Endometrium (tissue), 2 donors: ENCODE results near the gene LARP1B.
A peak's percentile ranks its signal among the peaks of the same experiment; 100 is the strongest.
"Not testable (repeated sequence)": the region's sequence is repeated elsewhere in the genome, so short reads cannot be mapped to it uniquely, and the experiment has no call there.

Source experiments
- FAIRE-seq: peaks from 2 replicates; lab custom pipeline; 2012; peaks lifted over from hg19 to GRCh38; lab: Jason Lieb, UNC
- donor health status: control.
- donor health status: control.

LARP1B gene

GRCh38 chr4:128135391-128135790, 74.3 kb downstream of the LARP1B start:
- no peak for FAIRE-seq

GRCh38 chr4:128141866-128142265, 80.8 kb downstream of the LARP1B start:
- FAIRE-seq, result no peak

GRCh38 chr4:128145727-128146126, 84.6 kb downstream of the LARP1B start:
- no peak for FAIRE-seq

GRCh38 chr4:128153800-128154199, 92.7 kb downstream of the LARP1B start:
- FAIRE-seq, result no peak

- no peak for FAIRE-seq
These were observed 94.2 kb downstream of the LARP1B start for GRCh38 chr4:128155231-128155855.

- no peak for FAIRE-seq
These were observed 94.9 kb downstream of the LARP1B start for GRCh38 chr4:128155874-128156456.

- not testable (repeated sequence) for FAIRE-seq
These were observed 95.4 kb downstream of the LARP1B start for GRCh38 chr4:128156472-128156871.

GRCh38 chr4:128158894-128159293, 97.8 kb downstream of the LARP1B start:
- FAIRE-seq, result no peak

GRCh38 chr4:128159967-128160366, 98.9 kb downstream of the LARP1B start:
- FAIRE-seq, result no peak

GRCh38 chr4:128161138-128161537, 100.0 kb downstream of the LARP1B start:
- FAIRE-seq, result no peak

GRCh38 chr4:128162434-128162833, 101.3 kb downstream of the LARP1B start:
- no peak for FAIRE-seq

GRCh38 chr4:128163177-128164117, 102.3 kb downstream of the LARP1B start:
- peak; percentile 80 for FAIRE-seq

- no peak for FAIRE-seq
These were observed 105.9 kb downstream of the LARP1B start for GRCh38 chr4:128166982-128167381.

- no peak for FAIRE-seq
These were observed 107.6 kb downstream of the LARP1B start for GRCh38 chr4:128168701-128169100.

GRCh38 chr4:128169245-128169644, 108.1 kb downstream of the LARP1B start:
- peak; percentile 46 for FAIRE-seq

- FAIRE-seq, result no peak
These were observed 115.5 kb downstream of the LARP1B start for GRCh38 chr4:128176643-128177042.

GRCh38 chr4:128177498-128177897, 116.4 kb downstream of the LARP1B start:
- no peak for FAIRE-seq

GRCh38 chr4:128186623-128187022, 125.5 kb downstream of the LARP1B start:
- no peak for FAIRE-seq

GRCh38 chr4:128191115-128191781, 130.1 kb downstream of the LARP1B start:
- no peak for FAIRE-seq

GRCh38 chr4:128220286-128221235, 159.4 kb downstream of the LARP1B start:
- FAIRE-seq, result peak; percentile 70

- no peak for FAIRE-seq
These were observed 160.5 kb downstream of the LARP1B start for GRCh38 chr4:128221586-128221985.
